MM.1S (cell line): ENCODE results near the gene ZNF507.

Source experiments
- DNase-seq: peaks from one replicate; pipeline ENCODE4 v3.0.0-alpha.2; 2015
- H2AFZ ChIP-seq: fragments of 300-600 bp; sonication (generic); 2 replicates; pipeline ENCODE4 v1.6.0; 2016; ENCODE audit warnings: antibody characterized with exemption, low read length
- H3F3A ChIP-seq: fragments of 300-600 bp; sonication (generic); 2 replicates; pipeline ENCODE4 v1.6.1; 2016; ENCODE audit warnings: mild to moderate bottlenecking, antibody characterized with exemption, low read length, moderate library complexity, mixed read lengths; ENCODE audit not compliant: insufficient read depth
- H3K27ac ChIP-seq: fragments of 300-600 bp; sonication (generic); 2 replicates; pipeline ENCODE4 v1.5.1; 2016; ENCODE audit warnings: mild to moderate bottlenecking, low read length
- H3K27me3 ChIP-seq: fragments of 300-600 bp; sonication (generic); replicated peaks from 2 replicates; pipeline ENCODE4 v1.6.0; 2016; ENCODE audit warnings: low read length; ENCODE audit not compliant: insufficient read depth
- H3K36me3 ChIP-seq: fragments of 300-600 bp; sonication (generic); replicated peaks from 2 replicates; pipeline ENCODE4 v1.6.1; 2016; ENCODE audit warnings: mild to moderate bottlenecking, low read length, mixed read lengths; ENCODE audit not compliant: insufficient read depth
- H3K4me1 ChIP-seq: fragments of 300-600 bp; sonication (generic); 2 replicates; pipeline ENCODE4 v1.6.1; 2016; ENCODE audit warnings: low read length, mixed read lengths
- H3K4me2 ChIP-seq: fragments of 300-600 bp; sonication (generic); 2 replicates; pipeline ENCODE4 v1.6.0; 2016; ENCODE audit warnings: low read depth, low read length
- H3K4me3 ChIP-seq: fragments of 300-600 bp; sonication (generic); 2 replicates; pipeline ENCODE4 v1.5.1; 2016; ENCODE audit warnings: low read length, mixed read lengths
- H3K79me2 ChIP-seq: fragments of 300-600 bp; sonication (generic); 2 replicates; pipeline ENCODE4 v1.6.1; 2016; ENCODE audit warnings: mixed run types, low read length, mixed read lengths
- H3K9ac ChIP-seq: fragments of 300-600 bp; sonication (generic); 2 replicates; pipeline ENCODE4 v1.6.1; 2016; ENCODE audit warnings: low read length, mixed read lengths
- H3K9me2 ChIP-seq: fragments of 300-600 bp; sonication (generic); replicated peaks from 2 replicates; pipeline ENCODE4 v1.6.1; 2016; ENCODE audit warnings: mild to moderate bottlenecking, low read length, mixed read lengths; ENCODE audit not compliant: insufficient read depth
- H3K9me3 ChIP-seq: fragments of 300-600 bp; sonication (generic); replicated peaks from 2 replicates; pipeline ENCODE4 v1.6.1; 2016; ENCODE audit warnings: mild to moderate bottlenecking, low read length, mixed read lengths; ENCODE audit not compliant: insufficient read depth
- H4K20me1 ChIP-seq: fragments of 300-600 bp; sonication (generic); 2 replicates; pipeline ENCODE4 v1.6.1; 2016; ENCODE audit warnings: mild to moderate bottlenecking, low read length, moderate library complexity, mixed read lengths; ENCODE audit not compliant: insufficient read depth
- EZH2 ChIP-seq: fragments of 300-600 bp; sonication (generic); optimal IDR thresholded peaks from 2 replicates; pipeline ENCODE3; 2017; ENCODE audit warnings: low read depth, mild to moderate bottlenecking, antibody characterized with exemption, low read length, mixed read lengths
- EZH2phosphoT487 ChIP-seq: fragments of 300-600 bp; sonication (generic); IDR thresholded peaks from 2 replicates; pipeline ENCODE4 v1.6.1; 2018; ENCODE audit warnings: antibody characterized with exemption, low read length
- TF ChIP-seq, protein P1 (sequence below): fragments of 300-600 bp; sonication (generic); IDR thresholded peaks from 2 replicates; pipeline ENCODE4 v1.5.1; 2016; ENCODE audit warnings: antibody characterized with exemption, low read length, mixed read lengths

The ZNF507 gene

DNA sequence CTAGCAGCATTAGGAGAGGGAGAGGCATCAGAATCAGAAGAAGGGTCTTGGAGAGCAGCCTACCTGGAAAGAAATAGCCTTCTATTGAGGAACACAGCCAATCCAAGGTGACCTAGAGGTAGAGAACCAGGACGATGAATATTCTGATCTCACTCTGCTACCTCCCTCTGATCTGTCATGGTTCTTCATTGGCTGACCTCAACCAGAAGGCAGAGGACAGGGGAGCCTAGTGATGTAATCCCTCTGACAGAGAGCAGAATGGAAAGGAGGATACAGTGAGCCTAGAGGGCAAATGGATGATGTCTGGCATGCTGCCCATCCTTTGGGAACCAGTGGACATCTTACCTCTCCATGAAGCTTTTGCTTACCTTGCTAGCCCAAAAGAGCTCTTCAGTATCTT is 3.6 kb downstream of the ZNF507 start:
- H3K27me3 ChIP-seq, result no peaks in the 10 kb centered on the region; the same call in 1 of the 2 replicates
- no peaks in the 10 kb centered on the region for H3F3A ChIP-seq
- no peak for DNase-seq
- no peak overlapping the region for H2AFZ ChIP-seq
- peaks cover 64% of the 10 kb centered on the region for H3K79me2 ChIP-seq
- H3K27ac ChIP-seq, result no peak overlapping the region
- peaks cover 7% of the 10 kb centered on the region for H3K4me1 ChIP-seq
- no peak for TF ChIP-seq EZH2phosphoT487
- TF ChIP-seq, protein P1, sequence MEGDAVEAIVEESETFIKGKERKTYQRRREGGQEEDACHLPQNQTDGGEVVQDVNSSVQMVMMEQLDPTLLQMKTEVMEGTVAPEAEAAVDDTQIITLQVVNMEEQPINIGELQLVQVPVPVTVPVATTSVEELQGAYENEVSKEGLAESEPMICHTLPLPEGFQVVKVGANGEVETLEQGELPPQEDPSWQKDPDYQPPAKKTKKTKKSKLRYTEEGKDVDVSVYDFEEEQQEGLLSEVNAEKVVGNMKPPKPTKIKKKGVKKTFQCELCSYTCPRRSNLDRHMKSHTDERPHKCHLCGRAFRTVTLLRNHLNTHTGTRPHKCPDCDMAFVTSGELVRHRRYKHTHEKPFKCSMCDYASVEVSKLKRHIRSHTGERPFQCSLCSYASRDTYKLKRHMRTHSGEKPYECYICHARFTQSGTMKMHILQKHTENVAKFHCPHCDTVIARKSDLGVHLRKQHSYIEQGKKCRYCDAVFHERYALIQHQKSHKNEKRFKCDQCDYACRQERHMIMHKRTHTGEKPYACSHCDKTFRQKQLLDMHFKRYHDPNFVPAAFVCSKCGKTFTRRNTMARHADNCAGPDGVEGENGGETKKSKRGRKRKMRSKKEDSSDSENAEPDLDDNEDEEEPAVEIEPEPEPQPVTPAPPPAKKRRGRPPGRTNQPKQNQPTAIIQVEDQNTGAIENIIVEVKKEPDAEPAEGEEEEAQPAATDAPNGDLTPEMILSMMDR, result no peak
- TF ChIP-seq EZH2, result no peak
- no peaks in the 10 kb centered on the region for H3K9me2 ChIP-seq
- no peak overlapping the region for H3K9ac ChIP-seq
- H3K4me3 ChIP-seq, result no peak overlapping the region
- H3K9me3 ChIP-seq, result no peaks in the 10 kb centered on the region
- no peak overlapping the region for H3K4me2 ChIP-seq
- no peaks in the 10 kb centered on the region for H4K20me1 ChIP-seq
- H3K36me3 ChIP-seq, result peaks cover 13% of the 10 kb centered on the region; the same call in 1 of the 2 replicates

- Histone ChIP-seq H3K27me3 (no peaks in the 10 kb centered on the region), H3K9ac (no peak overlapping the region), H3K9me2 (no peaks in the 10 kb centered on the region), H3K9me3 (no peaks in the 10 kb centered on the region), H3K27ac (no peak overlapping the region), H3K4me3 (no peak overlapping the region), H3K36me3 (peaks cover 13% of the 10 kb centered on the region; the same call in 1 of the 2 replicates), H3K79me2 (peaks cover 64% of the 10 kb centered on the region), H3F3A (no peaks in the 10 kb centered on the region), H4K20me1 (no peaks in the 10 kb centered on the region), H2AFZ (no peak overlapping the region), H3K4me1 (peaks cover 7% of the 10 kb centered on the region), H3K4me2 (no peak overlapping the region)
- TF ChIP-seq EZH2phosphoT487 (no peak), EZH2 (no peak)
- DNase-seq, result no peak
These were observed 4.5 kb downstream of the ZNF507 start for GRCh38 chr19:32349724-32350470.

DNA sequence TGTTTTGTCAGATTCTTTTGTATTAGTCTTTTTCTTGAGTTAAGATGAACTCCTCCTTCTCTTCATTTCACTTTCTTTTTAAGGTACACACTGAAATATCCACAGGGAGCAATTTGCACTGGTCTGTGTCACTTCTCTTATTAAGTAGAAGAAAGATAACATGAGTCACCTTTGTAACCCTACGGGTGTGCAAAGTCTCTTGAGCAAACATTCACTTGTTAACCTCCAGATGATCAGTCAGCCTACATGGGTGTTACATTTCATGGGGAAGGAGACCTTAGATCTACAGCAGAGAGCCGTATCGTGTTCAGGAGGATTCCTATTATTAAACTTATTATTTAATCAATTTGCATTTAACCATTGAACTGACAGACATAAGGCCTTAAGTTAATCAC is 5.1 kb downstream of the ZNF507 start:
- no peak overlapping the region for H2AFZ ChIP-seq
- H3K9ac ChIP-seq, result no peak overlapping the region
- H3K36me3 ChIP-seq, result peaks cover 13% of the 10 kb centered on the region; the same call in 1 of the 2 replicates
- no peaks in the 10 kb centered on the region for H3K9me3 ChIP-seq
- H4K20me1 ChIP-seq, result no peaks in the 10 kb centered on the region
- TF ChIP-seq EZH2, result no peak
- TF ChIP-seq EZH2phosphoT487, result no peak
- TF ChIP-seq, protein P1, result no peak
- H3K4me3 ChIP-seq, result no peak overlapping the region
- no peak overlapping the region for H3K27ac ChIP-seq
- H3F3A ChIP-seq, result no peaks in the 10 kb centered on the region
- H3K4me2 ChIP-seq, result no peak overlapping the region
- peaks cover 7% of the 10 kb centered on the region for H3K4me1 ChIP-seq
- H3K27me3 ChIP-seq, result no peaks in the 10 kb centered on the region
- H3K79me2 ChIP-seq, result peaks cover 64% of the 10 kb centered on the region
- no peak for DNase-seq
- no peaks in the 10 kb centered on the region for H3K9me2 ChIP-seq

- Histone ChIP-seq H3K9ac (no peak overlapping the region), H3K36me3 (peaks cover 13% of the 10 kb centered on the region; the same call in 1 of the 2 replicates), H3K27ac (no peak overlapping the region), H3K79me2 (peaks cover 59% of the 10 kb centered on the region), H2AFZ (no peak overlapping the region), H3K9me2 (no peaks in the 10 kb centered on the region), H3K4me2 (no peak overlapping the region), H4K20me1 (no peaks in the 10 kb centered on the region), H3K9me3 (no peaks in the 10 kb centered on the region), H3F3A (no peaks in the 10 kb centered on the region), H3K27me3 (no peaks in the 10 kb centered on the region), H3K4me3 (no peak overlapping the region), H3K4me1 (peaks cover 7% of the 10 kb centered on the region)
- TF ChIP-seq EZH2, result no peak
- no peak for TF ChIP-seq EZH2phosphoT487
- TF ChIP-seq, protein P1, result no peak
- no peak for DNase-seq
These were observed 5.6 kb downstream of the ZNF507 start for GRCh38 chr19:32350987-32351348.
